OCI-LY3 (cell line): ENCODE measurements around the gene IFI16.

Experiments
- H2AFZ ChIP-seq: fragments of 200-600, 300-600 bp; shearing (Covaris generic); 2 replicates; pipeline ENCODE4 v1.6.0; 2014; ENCODE audit warnings: antibody characterized with exemption, low read depth, low read length
- H3K27ac ChIP-seq: fragments of 200-600, 300-600 bp; sonication (generic); 2 replicates; pipeline ENCODE4 v1.5.1; 2014; ENCODE audit warnings: mild to moderate bottlenecking, low read length, moderate library complexity, mixed read lengths
- H3K27me3 ChIP-seq: fragments of 200-600, 300-600 bp; sonication (generic); 2 replicates; pipeline ENCODE4 v1.6.1; 2014; ENCODE audit warnings: low read depth, low read length, mixed read lengths
- H3K36me3 ChIP-seq: fragments of 200-600, 300-600 bp; sonication (generic); replicated peaks from 2 replicates; pipeline ENCODE3; 2014; ENCODE audit warnings: low read depth, low read length, mixed read lengths
- H3K4me1 ChIP-seq: fragments of 300-600, 200-600 bp; sonication (generic); 2 replicates; pipeline ENCODE4 v1.6.1; 2014; ENCODE audit warnings: low read length, mixed read lengths
- H3K4me2 ChIP-seq: fragments of 200-600, 300-600 bp; sonication (generic); 2 replicates; pipeline ENCODE4 v1.6.1; 2014; ENCODE audit warnings: low read length, mixed read lengths
- H3K4me3 ChIP-seq: fragments of 300-600, 200-600 bp; sonication (generic); 2 replicates; pipeline ENCODE4 v1.5.1; 2014; ENCODE audit warnings: antibody characterized with exemption, mild to moderate bottlenecking, low read length, moderate library complexity
- H3K79me2 ChIP-seq: fragments of 300-600, 200-600 bp; shearing (Covaris generic); 2 replicates; pipeline ENCODE4 v1.6.1; 2014; ENCODE audit warnings: mild to moderate bottlenecking, low read length, mixed read lengths
- H3K9ac ChIP-seq: fragments of 300-600, 200-600 bp; shearing (Covaris generic); 2 replicates; pipeline ENCODE4 v1.6.0; 2014; ENCODE audit warnings: mild to moderate bottlenecking, low read length, moderate library complexity
- H3K9me3 ChIP-seq: fragments of 200-600, 300-600 bp; shearing (Covaris generic); 2 replicates; pipeline ENCODE4 v1.6.1; 2014; ENCODE audit warnings: low read length, mixed read lengths; ENCODE audit not compliant: insufficient read depth
- H4K20me1 ChIP-seq: fragments of 200-600, 300-600 bp; sonication (generic); 2 replicates; pipeline ENCODE4 v1.6.1; 2016; ENCODE audit warnings: low read length, mixed read lengths; ENCODE audit not compliant: insufficient read depth
- EZH2phosphoT487 ChIP-seq: fragments of 200-600 bp; shearing (Covaris generic); IDR thresholded peaks from 2 replicates; pipeline ENCODE4 v1.6.1; 2018; ENCODE audit warnings: antibody characterized with exemption, mixed run types, low read depth
- TF ChIP-seq, protein P1 (sequence below): fragments of 200-600, 300-600 bp; sonication (generic); IDR thresholded peaks from 2 replicates; pipeline ENCODE4 v1.5.1; 2014; ENCODE audit warnings: antibody characterized with exemption, low read length, low read depth

The IFI16 gene

GRCh38 chr1:159051436-159051835, 41.7 kb downstream of the IFI16 start:
- Histone ChIP-seq H3K36me3 (peaks cover 69% of the 10 kb centered on the region), H4K20me1 (no peaks in the 10 kb centered on the region), H3K27me3 (no peaks in the 10 kb centered on the region), H3K9me3 (no peaks in the 10 kb centered on the region), H3K79me2 (no peaks in the 10 kb centered on the region), H2AFZ (no peak overlapping the region), H3K4me2 (no peak overlapping the region), H3K27ac (no peak overlapping the region), H3K4me1 (peaks cover 13% of the 10 kb centered on the region), H3K4me3 (no peak overlapping the region), H3K9ac (no peak overlapping the region)
- TF ChIP-seq, protein P1, sequence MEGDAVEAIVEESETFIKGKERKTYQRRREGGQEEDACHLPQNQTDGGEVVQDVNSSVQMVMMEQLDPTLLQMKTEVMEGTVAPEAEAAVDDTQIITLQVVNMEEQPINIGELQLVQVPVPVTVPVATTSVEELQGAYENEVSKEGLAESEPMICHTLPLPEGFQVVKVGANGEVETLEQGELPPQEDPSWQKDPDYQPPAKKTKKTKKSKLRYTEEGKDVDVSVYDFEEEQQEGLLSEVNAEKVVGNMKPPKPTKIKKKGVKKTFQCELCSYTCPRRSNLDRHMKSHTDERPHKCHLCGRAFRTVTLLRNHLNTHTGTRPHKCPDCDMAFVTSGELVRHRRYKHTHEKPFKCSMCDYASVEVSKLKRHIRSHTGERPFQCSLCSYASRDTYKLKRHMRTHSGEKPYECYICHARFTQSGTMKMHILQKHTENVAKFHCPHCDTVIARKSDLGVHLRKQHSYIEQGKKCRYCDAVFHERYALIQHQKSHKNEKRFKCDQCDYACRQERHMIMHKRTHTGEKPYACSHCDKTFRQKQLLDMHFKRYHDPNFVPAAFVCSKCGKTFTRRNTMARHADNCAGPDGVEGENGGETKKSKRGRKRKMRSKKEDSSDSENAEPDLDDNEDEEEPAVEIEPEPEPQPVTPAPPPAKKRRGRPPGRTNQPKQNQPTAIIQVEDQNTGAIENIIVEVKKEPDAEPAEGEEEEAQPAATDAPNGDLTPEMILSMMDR: no peak
- no peak for TF ChIP-seq EZH2phosphoT487

- no peak overlapping the region for H3K9ac ChIP-seq
- TF ChIP-seq EZH2phosphoT487: no peak
- no peak overlapping the region for H2AFZ ChIP-seq
- H3K36me3 ChIP-seq: peaks cover 85% of the 10 kb centered on the region
- H3K9me3 ChIP-seq: no peaks in the 10 kb centered on the region
- H3K27ac ChIP-seq: 0 out of 2 replicates have a peak overlapping the region, but pooled peaks have one; percentile 44
- no peaks in the 10 kb centered on the region for H3K79me2 ChIP-seq
- H4K20me1 ChIP-seq: no peaks in the 10 kb centered on the region
- H3K4me2 ChIP-seq: no peak overlapping the region
- no peak overlapping the region for H3K4me3 ChIP-seq
- peaks cover 13% of the 10 kb centered on the region for H3K4me1 ChIP-seq
- H3K27me3 ChIP-seq: no peaks in the 10 kb centered on the region
Measured at GRCh38 chr1:159054427-159054826, 44.7 kb downstream of the IFI16 start.

DNA sequence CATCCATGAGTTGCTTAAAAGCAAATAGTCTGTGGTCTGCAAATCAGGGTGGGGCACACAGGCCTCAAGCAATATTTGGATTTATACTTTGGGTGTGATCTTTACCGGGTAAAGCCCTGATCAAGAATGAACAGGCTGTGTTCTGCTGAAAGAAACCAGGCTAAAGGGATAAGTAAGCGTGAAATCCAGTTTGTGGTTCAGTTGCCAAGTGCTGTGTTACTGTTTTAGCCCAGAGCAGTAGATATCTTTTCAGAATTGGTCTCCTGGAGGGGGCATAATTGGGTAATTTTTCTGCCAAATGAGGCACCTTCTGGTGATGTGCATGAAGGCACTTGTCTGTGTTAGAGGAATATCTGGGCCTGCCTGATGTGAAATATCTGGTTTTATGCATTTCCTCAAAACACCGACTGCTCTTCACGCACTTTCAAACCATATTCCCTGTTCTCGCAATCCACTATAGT, 45.5 kb downstream of the IFI16 start:
- Histone ChIP-seq H2AFZ (no peak overlapping the region), H3K4me1 (peaks cover 13% of the 10 kb centered on the region), H3K4me3 (no peak overlapping the region), H3K79me2 (no peaks in the 10 kb centered on the region), H3K27me3 (no peaks in the 10 kb centered on the region), H4K20me1 (no peaks in the 10 kb centered on the region), H3K4me2 (no peak overlapping the region), H3K27ac (peak overlapping the region; percentile 44), H3K36me3 (peaks cover 87% of the 10 kb centered on the region), H3K9ac (no peak overlapping the region), H3K9me3 (no peaks in the 10 kb centered on the region)
- TF ChIP-seq, protein P1: no peak; the same call in 1 of the 2 replicates
- no peak for TF ChIP-seq EZH2phosphoT487

DNA sequence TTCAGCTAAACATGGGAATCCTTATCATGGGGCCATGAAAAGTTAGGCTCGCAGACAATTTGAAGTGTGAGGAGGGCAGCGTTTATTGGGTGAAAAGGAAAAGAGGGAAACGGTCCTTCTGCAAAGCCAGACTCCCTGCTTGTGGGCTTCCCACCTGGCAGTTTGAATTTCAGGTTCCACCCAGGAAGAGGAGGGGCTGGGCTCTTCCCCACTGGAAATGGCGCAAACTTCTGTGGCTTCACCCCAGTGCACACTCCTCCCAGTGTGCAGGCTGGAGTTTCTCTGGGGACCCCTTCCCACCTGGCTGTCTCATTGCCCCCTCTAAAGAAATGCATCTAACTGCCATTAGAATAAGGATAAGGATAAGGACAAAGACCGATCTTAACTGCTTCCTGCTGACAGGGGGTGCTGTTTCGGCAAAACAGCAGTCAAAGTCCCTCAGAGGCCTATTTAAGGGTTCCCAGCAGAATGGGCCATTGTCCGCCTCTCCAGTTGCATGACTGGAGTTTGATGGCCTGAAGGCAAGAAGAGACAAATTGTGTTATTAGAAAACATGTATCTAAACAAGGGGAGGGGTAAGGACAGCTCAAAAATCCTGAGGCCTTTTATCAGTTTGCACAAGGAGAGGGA, 46.5 kb downstream of the IFI16 start:
- Histone ChIP-seq H3K27me3 (no peaks in the 10 kb centered on the region), H3K4me2 (no peak overlapping the region), H4K20me1 (no peaks in the 10 kb centered on the region), H3K4me1 (peaks cover 13% of the 10 kb centered on the region), H3K27ac (peak overlapping the region; percentile 44), H3K9me3 (no peaks in the 10 kb centered on the region), H3K36me3 (peaks cover 88% of the 10 kb centered on the region), H2AFZ (no peak overlapping the region), H3K79me2 (no peaks in the 10 kb centered on the region), H3K4me3 (no peak overlapping the region), H3K9ac (no peak overlapping the region)
- TF ChIP-seq EZH2phosphoT487: no peak
- TF ChIP-seq, protein P1: peak; percentile 49; the same call in 1 of the 2 replicates
